HEK293 (cell line): ENCODE data around the gene HTR6.

Source experiments
- CTCF ChIA-PET: fragments of 350-600 bp; formaldehyde crosslinking; extraction: SDS; loops from one replicate; lab custom pipeline; 2021; ENCODE audit warnings: antibody characterized with exemption; lab: Yijun Ruan, JAX
- POLR2A ChIA-PET: fragments of 300-600 bp; formaldehyde crosslinking; extraction: SDS; loops from one replicate; lab custom pipeline; 2020; ENCODE audit warnings: antibody characterized with exemption, inconsistent platforms; lab: Yijun Ruan, JAX
- H3K27ac ChIP-seq: fragments of 200-500 bp; sonication (Bioruptor generic); 2 replicates; pipeline ENCODE4 v1.5.1; 2014; ENCODE audit warnings: low read depth, low read length, control low read depth, inconsistent platforms; ENCODE audit errors: extremely low read depth
- H3K36me3 ChIP-seq, 2 experiments: fragments of 200-500 bp in 1 of 2; sonication (Bioruptor generic) in 1 of 2; 1 replicate in 1 of 2; 2 replicates in 1 of 2; pipeline ENCODE4 v1.5.1; 2014 to 2017; ENCODE audit warnings: inconsistent platforms in 2 of 2, low read length in 2 of 2; ENCODE audit not compliant: control insufficient read depth in 2 of 2, insufficient read depth in 1 of 2
- H3K4me1 ChIP-seq: fragments of 200-500 bp; sonication (Bioruptor generic); 2 replicates; pipeline ENCODE4 v1.5.1; 2014; ENCODE audit warnings: mild to moderate bottlenecking, low read length, inconsistent platforms; ENCODE audit not compliant: control insufficient read depth, insufficient read depth
- H3K4me3 ChIP-seq: 2 replicates; pipeline ENCODE4 v1.5.1; 2011; ENCODE audit warnings: low read depth, mild to moderate bottlenecking, control low read depth, low read length, moderate library complexity
- H3K9me3 ChIP-seq: fragments of 200-500 bp; sonication (Bioruptor generic); 2 replicates; pipeline ENCODE4 v1.5.1; 2014; ENCODE audit warnings: low read depth, low read length, inconsistent platforms; ENCODE audit not compliant: control insufficient read depth, insufficient read depth
- BCL6B ChIP-seq: fragments of 450-650 bp; formaldehyde crosslinking; IDR thresholded peaks from 2 replicates; pipeline ENCODE4 v1.5.1; 2017; ENCODE audit warnings: missing biosample characterization, missing genetic modification characterization
- IKZF3 ChIP-seq: fragments of 450-650 bp; IDR thresholded peaks from 2 replicates; pipeline ENCODE4 v1.5.0; 2018; ENCODE audit warnings: missing biosample characterization, mild to moderate bottlenecking, missing genetic modification characterization, moderate library complexity
- KLF16 ChIP-seq: fragments of 450-650 bp; formaldehyde crosslinking; IDR thresholded peaks from 2 replicates; pipeline ENCODE4 v1.5.1; 2017; ENCODE audit warnings: missing biosample characterization, missing genetic modification characterization
- SCRT2 ChIP-seq: fragments of 450-650 bp; formaldehyde crosslinking; IDR thresholded peaks from 2 replicates; pipeline ENCODE4 v1.5.1; 2016; ENCODE audit warnings: missing biosample characterization, missing genetic modification characterization
- ZBTB49 ChIP-seq: fragments of 450-650 bp; formaldehyde crosslinking; IDR thresholded peaks from 2 replicates; pipeline ENCODE4 v1.5.1; 2016; ENCODE audit warnings: missing biosample characterization, missing genetic modification characterization, low read depth
- ZBTB8A ChIP-seq: fragments of 450-650 bp; formaldehyde crosslinking; IDR thresholded peaks from 2 replicates; pipeline ENCODE4 v1.5.1; 2016; ENCODE audit warnings: missing biosample characterization, missing genetic modification characterization
- ZEB2 ChIP-seq: fragments of 450-650 bp; formaldehyde crosslinking; IDR thresholded peaks from 2 replicates; pipeline ENCODE4 v1.5.1; 2016; ENCODE audit warnings: missing biosample characterization, missing genetic modification characterization
- ZFP3 ChIP-seq: fragments of 450-650 bp; formaldehyde crosslinking; IDR thresholded peaks from 2 replicates; pipeline ENCODE4 v1.5.1; 2016; ENCODE audit warnings: low read depth, missing biosample characterization, missing genetic modification characterization
- ZFP41 ChIP-seq: fragments of 450-650 bp; formaldehyde crosslinking; IDR thresholded peaks from 2 replicates; pipeline ENCODE4 v1.5.1; 2016; ENCODE audit warnings: missing biosample characterization, missing genetic modification characterization, borderline replicate concordance
- ZNF121 ChIP-seq: fragments of 450-650 bp; formaldehyde crosslinking; IDR thresholded peaks from 2 replicates; pipeline ENCODE4 v1.5.1; 2016; ENCODE audit warnings: missing biosample characterization, missing genetic modification characterization
- ZNF184 ChIP-seq: fragments of 450-650 bp; IDR thresholded peaks from 2 replicates; pipeline ENCODE4 v1.5.1; 2018; ENCODE audit warnings: missing biosample characterization, mild to moderate bottlenecking, missing genetic modification characterization
- ZNF2 ChIP-seq: fragments of 450-650 bp; formaldehyde crosslinking; IDR thresholded peaks from 2 replicates; pipeline ENCODE4 v1.5.1; 2016; ENCODE audit warnings: missing biosample characterization, missing genetic modification characterization
- ZNF202 ChIP-seq: fragments of 450-650 bp; formaldehyde crosslinking; IDR thresholded peaks from 2 replicates; pipeline ENCODE4 v1.5.1; 2016; ENCODE audit warnings: missing biosample characterization, missing genetic modification characterization, borderline replicate concordance
- ZNF311 ChIP-seq: fragments of 450-650 bp; formaldehyde crosslinking; IDR thresholded peaks from 2 replicates; pipeline ENCODE4 v1.5.1; 2017; ENCODE audit warnings: missing biosample characterization, missing genetic modification characterization, borderline replicate concordance
- ZNF350 ChIP-seq: fragments of 450-650 bp; formaldehyde crosslinking; IDR thresholded peaks from 2 replicates; pipeline ENCODE4 v1.5.0; 2017; ENCODE audit warnings: missing biosample characterization, mild to moderate bottlenecking, missing genetic modification characterization
- ZNF362 ChIP-seq: fragments of 450-650 bp; formaldehyde crosslinking; IDR thresholded peaks from 2 replicates; pipeline ENCODE4 v1.5.1; 2016; ENCODE audit warnings: missing biosample characterization, missing genetic modification characterization
- ZNF37A ChIP-seq: fragments of 450-650 bp; IDR thresholded peaks from 2 replicates; pipeline ENCODE4 v1.5.1; 2018; ENCODE audit warnings: missing biosample characterization, missing genetic modification characterization
- ZNF449 ChIP-seq: fragments of 450-650 bp; formaldehyde crosslinking; IDR thresholded peaks from 2 replicates; pipeline ENCODE4 v1.5.1; 2017; ENCODE audit warnings: missing biosample characterization, mild to moderate bottlenecking, missing genetic modification characterization, moderate library complexity
- ZNF513 ChIP-seq: fragments of 450-650 bp; IDR thresholded peaks from 2 replicates; pipeline ENCODE4 v1.5.1; 2018; ENCODE audit warnings: missing biosample characterization, missing genetic modification characterization
- ZNF529 ChIP-seq: fragments of 450-650 bp; formaldehyde crosslinking; IDR thresholded peaks from 2 replicates; pipeline ENCODE4 v1.5.1; 2017; ENCODE audit warnings: missing genetic modification characterization, missing biosample characterization; ENCODE audit not compliant: insufficient replicate concordance
- ZNF585B ChIP-seq: fragments of 450-650 bp; formaldehyde crosslinking; IDR thresholded peaks from 2 replicates; pipeline ENCODE4 v1.5.1; 2016; ENCODE audit warnings: missing biosample characterization, missing genetic modification characterization
- ZNF600 ChIP-seq: fragments of 450-650 bp; formaldehyde crosslinking; IDR thresholded peaks from 2 replicates; pipeline ENCODE4 v1.5.1; 2016; ENCODE audit warnings: missing biosample characterization, missing genetic modification characterization
- ZNF610 ChIP-seq: fragments of 450-650 bp; formaldehyde crosslinking; IDR thresholded peaks from 2 replicates; pipeline ENCODE4 v1.5.1; 2016; ENCODE audit warnings: missing biosample characterization, missing genetic modification characterization, borderline replicate concordance
- ZNF629 ChIP-seq: fragments of 450-650 bp; formaldehyde crosslinking; IDR thresholded peaks from 2 replicates; pipeline ENCODE4 v1.5.1; 2017; ENCODE audit warnings: missing biosample characterization, missing genetic modification characterization
- ZNF670 ChIP-seq: fragments of 450-650 bp; formaldehyde crosslinking; IDR thresholded peaks from 2 replicates; pipeline ENCODE4 v1.5.1; 2016; ENCODE audit warnings: missing biosample characterization, missing genetic modification characterization, low read depth
- ZNF768 ChIP-seq: fragments of 450-650 bp; formaldehyde crosslinking; IDR thresholded peaks from 2 replicates; pipeline ENCODE4 v1.5.1; 2018; ENCODE audit warnings: missing biosample characterization, mild to moderate bottlenecking, missing genetic modification characterization
- ZNF791 ChIP-seq: fragments of 450-650 bp; formaldehyde crosslinking; IDR thresholded peaks from 2 replicates; pipeline ENCODE4 v1.5.1; 2016; ENCODE audit warnings: missing biosample characterization, missing genetic modification characterization
- ZNF792 ChIP-seq: fragments of 450-650 bp; formaldehyde crosslinking; IDR thresholded peaks from 2 replicates; pipeline ENCODE4 v1.5.1; 2016; ENCODE audit warnings: missing biosample characterization, missing genetic modification characterization
- ZNF830 ChIP-seq: fragments of 450-650 bp; IDR thresholded peaks from 2 replicates; pipeline ENCODE4 v1.5.0; 2018; ENCODE audit warnings: missing biosample characterization, missing genetic modification characterization, low read depth, mild to moderate bottlenecking, moderate library complexity
- ZXDB ChIP-seq: fragments of 450-650 bp; formaldehyde crosslinking; IDR thresholded peaks from 2 replicates; pipeline ENCODE4 v1.5.1; 2016; ENCODE audit warnings: missing biosample characterization, missing genetic modification characterization

HTR6 gene

GRCh38 chr1:19704247-19705113 is 39.8 kb downstream of the HTR6 start:
- POLR2A ChIA-PET = interaction anchor here (1.1 to 1.8 kb wide), 2 partner anchors 11 to 177 kb away, joined by 3 to 5 read pairs; partner anchors contain the start of gene OTUD3
- CTCF ChIA-PET = interaction anchor here (0.6 to 9.5 kb wide), 29 partner anchors 10 to 1000 kb away, joined by 3 to 140 read pairs (median 4); partner anchors contain the start of gene HTR6
- H3K36me3 ChIP-seq = no peaks in the 10 kb centered on the region
- no peaks in the 10 kb centered on the region for H3K9me3 ChIP-seq
- H3K4me1 ChIP-seq = no peaks in the 10 kb centered on the region
- H3K27ac ChIP-seq = no peak overlapping the region
- no peak overlapping the region for H3K4me3 ChIP-seq
- TF ChIP-seq ZNF670 (tag by site-specific recombination) = no peak
- TF ChIP-seq ZNF362 (tag by site-specific recombination) = no peak
- TF ChIP-seq ZNF449 = no peak
- no peak for TF ChIP-seq SCRT2 (tag by site-specific recombination)
- peak; percentile 17; the same call in 1 of the 2 replicates for TF ChIP-seq ZNF768 (tag by site-specific recombination)
- no peak for TF ChIP-seq ZNF610 (tag by site-specific recombination)
- TF ChIP-seq ZNF830 = no peak
- no peak for TF ChIP-seq ZFP41 (tag by site-specific recombination)
- no peak for TF ChIP-seq ZNF585B (tag by site-specific recombination)
- no peak for TF ChIP-seq ZBTB49 (tag by site-specific recombination)
- no peak for TF ChIP-seq ZEB2 (tag by site-specific recombination)
- TF ChIP-seq ZNF350 = no peak
- no peak for TF ChIP-seq ZFP3
- no peak for TF ChIP-seq ZNF37A
- no peak for TF ChIP-seq ZNF121
- no peak for TF ChIP-seq ZNF311 (tag by site-specific recombination)
- no peak for TF ChIP-seq ZNF791
- TF ChIP-seq ZNF184 (tag by site-specific recombination) = no peak
- TF ChIP-seq ZNF529 = no peak
- TF ChIP-seq ZNF792 (tag by site-specific recombination) = no peak
- TF ChIP-seq IKZF3 = 0 out of 2 replicates have a peak, but pooled peaks have one; percentile 37
- no peak for TF ChIP-seq ZNF513 (tag by site-specific recombination)
- no peak for TF ChIP-seq KLF16
- peak; percentile 75; the same call in 1 of the 2 replicates for TF ChIP-seq BCL6B
- 0 out of 2 replicates have a peak, but pooled peaks have one; percentile 49 for TF ChIP-seq ZNF2 (tag by site-specific recombination)
- no peak for TF ChIP-seq ZXDB (tag by site-specific recombination)
- no peak for TF ChIP-seq ZNF202
- no peak for TF ChIP-seq ZNF629 (tag by site-specific recombination)
- 0 out of 2 replicates have a peak, but pooled peaks have one; percentile 45 for TF ChIP-seq ZNF600 (tag by site-specific recombination)
- no peak for TF ChIP-seq ZBTB8A (tag by site-specific recombination)
